Measurements from ENCODE around the gene HCFC1R1. TPM values are rescaled to one million over a fixed set of nuclear protein-coding genes. Genes with fewer than 3 reads are reported as not detected.

Gene HCFC1R1
- total RNA-seq, 4 donors from 2014 or later: 27.5 to 41.5 (median 31.9) TPM

DNA sequence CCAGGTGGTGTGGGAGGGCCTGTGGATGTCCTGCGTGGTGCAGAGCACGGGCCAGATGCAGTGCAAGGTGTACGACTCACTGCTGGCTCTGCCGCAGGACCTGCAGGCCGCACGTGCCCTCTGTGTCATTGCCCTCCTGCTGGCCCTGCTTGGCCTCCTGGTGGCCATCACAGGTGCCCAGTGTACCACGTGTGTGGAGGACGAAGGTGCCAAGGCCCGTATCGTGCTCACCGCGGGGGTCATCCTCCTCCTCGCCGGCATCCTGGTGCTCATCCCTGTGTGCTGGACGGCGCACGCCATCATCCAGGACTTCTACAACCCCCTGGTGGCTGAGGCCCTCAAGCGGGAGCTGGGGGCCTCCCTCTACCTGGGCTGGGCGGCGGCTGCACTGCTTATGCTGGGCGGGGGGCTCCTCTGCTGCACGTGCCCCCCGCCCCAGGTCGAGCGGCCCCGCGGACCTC is 10.2 kb downstream of the HCFC1R1 start:
- 36 to 64% methylated on average over 20 to 25 of the region's 27 CpGs for WGBS, 2 donors
- intact Hi-C loops (cut with DNase I; ENCODE audit: low total_unique reads): no loop called here
- H3K4me3 ChIP-seq (ENCODE audit: low read depth, poor library complexity, severe bottlenecking): no peak overlapping the region
- no peak for DNase-seq (ENCODE audit: low spot score in 2 of 2)
- TF ChIP-seq, protein P1, sequence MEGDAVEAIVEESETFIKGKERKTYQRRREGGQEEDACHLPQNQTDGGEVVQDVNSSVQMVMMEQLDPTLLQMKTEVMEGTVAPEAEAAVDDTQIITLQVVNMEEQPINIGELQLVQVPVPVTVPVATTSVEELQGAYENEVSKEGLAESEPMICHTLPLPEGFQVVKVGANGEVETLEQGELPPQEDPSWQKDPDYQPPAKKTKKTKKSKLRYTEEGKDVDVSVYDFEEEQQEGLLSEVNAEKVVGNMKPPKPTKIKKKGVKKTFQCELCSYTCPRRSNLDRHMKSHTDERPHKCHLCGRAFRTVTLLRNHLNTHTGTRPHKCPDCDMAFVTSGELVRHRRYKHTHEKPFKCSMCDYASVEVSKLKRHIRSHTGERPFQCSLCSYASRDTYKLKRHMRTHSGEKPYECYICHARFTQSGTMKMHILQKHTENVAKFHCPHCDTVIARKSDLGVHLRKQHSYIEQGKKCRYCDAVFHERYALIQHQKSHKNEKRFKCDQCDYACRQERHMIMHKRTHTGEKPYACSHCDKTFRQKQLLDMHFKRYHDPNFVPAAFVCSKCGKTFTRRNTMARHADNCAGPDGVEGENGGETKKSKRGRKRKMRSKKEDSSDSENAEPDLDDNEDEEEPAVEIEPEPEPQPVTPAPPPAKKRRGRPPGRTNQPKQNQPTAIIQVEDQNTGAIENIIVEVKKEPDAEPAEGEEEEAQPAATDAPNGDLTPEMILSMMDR (IDR thresholded peaks at IDR 0.05): no peak
- no peak for TF ChIP-seq POLR2A (IDR thresholded peaks at IDR 0.05)

DNA sequence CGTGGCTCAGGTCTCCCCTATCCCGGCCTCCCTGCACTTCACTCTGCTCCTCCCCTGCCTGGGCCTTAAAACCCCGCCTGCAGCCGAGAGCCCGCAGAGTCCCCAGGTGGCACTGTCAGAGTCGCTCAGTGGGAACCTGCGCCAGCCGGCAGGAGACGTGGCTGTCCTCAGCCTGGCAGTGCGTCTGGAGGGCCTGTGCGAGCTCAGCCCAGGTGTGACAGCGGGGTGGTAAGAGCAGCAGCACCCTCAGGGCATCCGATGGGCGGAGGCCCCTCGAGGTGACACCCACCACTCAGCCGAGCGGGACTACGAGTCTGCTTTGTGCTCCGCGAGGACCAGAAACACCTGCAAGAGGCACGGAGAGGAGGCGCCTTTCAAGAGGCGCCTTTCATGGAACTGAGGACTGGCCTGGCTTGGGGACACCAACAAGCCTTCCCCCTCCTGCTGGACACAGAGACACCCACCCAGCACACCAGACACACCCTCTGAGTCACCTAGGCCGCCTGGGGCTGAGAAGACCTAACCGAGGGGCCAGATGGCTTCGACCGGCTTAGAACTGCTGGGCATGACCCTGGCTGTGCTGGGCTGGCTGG is 10.8 kb downstream of the HCFC1R1 start, which contains the start of gene CLDN9:
Gene CLDN9, plus strand, starts transcription at position 96 of the 593 bp plus-strand sequence. Its CDS starts 440 bp downstream, at position 536.
- intact Hi-C loops (cut with DNase I; ENCODE audit: low total_unique reads): no loop called here
- H3K4me3 ChIP-seq (ENCODE audit: low read depth, poor library complexity, severe bottlenecking): no peak within 1 kb of the TSS
- DNase-seq (ENCODE audit: low spot score in 2 of 2): no peak
- 22 to 33% methylated on average over 22 to 26 of the region's 27 CpGs for WGBS, 2 donors
- TF ChIP-seq, protein P1 (IDR thresholded peaks at IDR 0.05): no peak
- TF ChIP-seq POLR2A (IDR thresholded peaks at IDR 0.05): no peak

- WGBS, 2 donors: 10 to 11% methylated on average over 19 of the region's 19 CpGs
- no peak for DNase-seq (ENCODE audit: low spot score in 2 of 2)
- no peak overlapping the region for H3K4me3 ChIP-seq (ENCODE audit: low read depth, poor library complexity, severe bottlenecking)
- TF ChIP-seq, protein P1 (IDR thresholded peaks at IDR 0.05): no peak
- TF ChIP-seq POLR2A (IDR thresholded peaks at IDR 0.05): no peak
- intact Hi-C loops (cut with DNase I; ENCODE audit: low total_unique reads): no loop called here
Measured at GRCh38 chr16:3012246-3012645, 11.5 kb downstream of the HCFC1R1 start.

GRCh38 chr16:3010510-3010909 is 13.2 kb downstream of the HCFC1R1 start:
- no peak for TF ChIP-seq POLR2A (IDR thresholded peaks at IDR 0.05)
- TF ChIP-seq, protein P1 (IDR thresholded peaks at IDR 0.05): no peak
- 91 to 97% methylated on average over 8 of the region's 8 CpGs for WGBS, 2 donors
- intact Hi-C loops (cut with DNase I; ENCODE audit: low total_unique reads): no loop called here
- DNase-seq (ENCODE audit: low spot score in 2 of 2): no peak
- no peak overlapping the region for H3K4me3 ChIP-seq (ENCODE audit: low read depth, poor library complexity, severe bottlenecking)

GRCh38 chr16:3009568-3010390 is 14.0 kb downstream of the HCFC1R1 start:
- 48 to 53% methylated on average over 16 to 21 of the region's 21 CpGs for WGBS, 2 donors
- DNase-seq (ENCODE audit: low spot score in 2 of 2): no peak

More at GRCh38 chr16:3009568-3010390, 14.0 kb downstream of the HCFC1R1 start:
- TF ChIP-seq, protein P1 (IDR thresholded peaks at IDR 0.05): no peak
- TF ChIP-seq POLR2A (IDR thresholded peaks at IDR 0.05): no peak
- no peak overlapping the region for H3K4me3 ChIP-seq (ENCODE audit: low read depth, poor library complexity, severe bottlenecking)
- intact Hi-C loops (cut with DNase I; ENCODE audit: low total_unique reads): no loop called here
